Right cardiac atrium (tissue), 5 donors: Measurements from ENCODE around the gene KTN1. TPM values are rescaled to one million over a fixed set of nuclear protein-coding genes. Genes with fewer than 3 reads are reported as not detected.
A peak's percentile ranks its signal among the peaks of the same experiment; 100 is the strongest.

Experiments
- ATAC-seq, 2 donors: fragments of 200-7000 bp; cut with Tn5 transposase; one replicate each; pipeline versions ENCODE4 v1.8.0 to v1.9.1; 2020; ENCODE audit warnings: moderate library complexity in 2 of 2, mild to moderate bottlenecking in 1 of 2
- DNase-seq, 3 donors: peaks; one replicate each; pipeline ENCODE4 v3.0.0-alpha.2; 2020
- H3K27ac ChIP-seq: one replicate; pipeline ENCODE4 v1.5.1; 2013; ENCODE audit warnings: mild to moderate bottlenecking, low read length, control low read depth, moderate library complexity
- H3K27me3 ChIP-seq: one replicate; pipeline ENCODE4 v1.6.1; 2013; ENCODE audit not compliant: control insufficient read depth, insufficient read depth
- H3K4me1 ChIP-seq: one replicate; pipeline ENCODE4 v1.6.1; 2013; ENCODE audit warnings: low read length; ENCODE audit not compliant: control insufficient read depth, insufficient read depth
- H3K4me3 ChIP-seq: one replicate; pipeline ENCODE4 v1.5.1; 2013; ENCODE audit warnings: low read length, control low read depth
- H3K9me3 ChIP-seq: one replicate; pipeline ENCODE4 v1.6.1; 2013; ENCODE audit warnings: low read length; ENCODE audit not compliant: control insufficient read depth
- WGBS: extraction: QIAGEN DNeasy Blood & Tissue Kit; methylation state at CpG from one replicate; pipeline ENCODE4 v1.1.7; 2013; 5-methylcytosine and 5-hydroxymethylcytosine counted together
- intact Hi-C, 4 donors: fragments of 100-400 bp; cut with DNase I; formaldehyde crosslinking; loops; one replicate each; pipeline versions ENCODE4 v1.11.0 to v1.14.0; 2022 to 2023
- polyA plus RNA-seq: library from polyadenylated mRNA; stranded (reverse); fragments of 200-250 nt; gene quantifications from one replicate; pipeline ENCODE4 v1.2.3, GENCODE V29; 2013
- total RNA-seq, 4 donors: library from RNA; stranded (reverse); fragmentation: NEBNext Ultra II Directional; extraction: Animal tissue kit (Norgen Biotek cat#: 25700); gene quantifications; one replicate each; pipeline ENCODE4 v1.2.1, GENCODE V29; 2021
- donor health status: healthy with polysubstance abuse.
- donor health status: DM: no; HTN: yes; CAD: no.
- donor health status: DM: no; HTN: no; CAD: no.
- donor health status: DM: no; HTN: yes; CAD: no; lungs with severe emphysema.
- donor health status: DM: yes; HTN: yes; CAD: no.

Gene KTN1
- total and polyA plus RNA-seq, 5 donors = 146 to 232 (median 208) TPM

DNA sequence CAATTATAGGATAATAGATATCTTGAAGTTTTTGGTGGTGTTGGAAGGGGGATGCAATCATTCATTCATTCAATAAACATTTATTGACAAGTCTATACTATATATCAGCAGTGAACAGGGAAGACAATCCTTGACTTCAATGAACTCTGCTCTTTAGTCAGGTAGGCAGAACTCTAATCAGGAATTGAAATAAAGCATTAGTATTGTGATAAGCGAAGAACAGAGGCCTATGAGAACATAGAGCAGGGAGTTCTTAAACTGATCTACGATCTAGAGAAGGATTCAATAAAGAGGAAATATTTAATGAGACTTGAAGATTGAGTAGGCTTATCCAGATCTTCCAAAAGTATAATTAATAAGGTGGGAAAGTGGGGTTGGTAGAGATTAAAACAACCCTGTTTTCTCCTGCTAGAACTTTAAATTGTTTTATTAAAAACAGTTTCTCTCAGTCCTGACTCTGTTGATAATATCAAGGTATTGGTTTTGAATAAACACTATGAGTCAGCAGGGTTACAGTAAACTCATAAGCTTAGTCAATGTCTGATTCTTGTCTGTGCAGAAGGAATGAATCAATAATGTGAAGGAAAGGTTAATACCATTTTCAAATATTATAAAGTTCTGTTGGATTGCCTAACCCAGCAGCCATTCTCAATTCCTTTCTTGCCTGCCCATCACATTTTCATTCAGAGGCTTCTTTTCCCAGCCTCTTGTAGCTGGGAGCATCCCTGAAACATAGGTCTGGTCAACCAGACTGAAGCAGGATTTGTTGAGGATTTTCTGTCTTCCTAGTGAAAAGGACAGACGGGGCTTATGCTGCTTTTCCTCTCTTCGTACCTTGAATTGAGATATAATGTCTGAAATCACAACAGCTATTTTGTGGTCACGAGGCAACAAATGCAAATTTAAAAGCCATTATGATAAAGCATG lies 38.9 kb upstream of the KTN1 start:
- 92% methylated on average over 5 of the region's 5 CpGs for WGBS
- Histone ChIP-seq H3K27me3 (no peaks in the 10 kb centered on the region), H3K4me1 (no peaks in the 10 kb centered on the region), H3K27ac (no peak overlapping the region), H3K4me3 (no peak overlapping the region), H3K9me3 (no peaks in the 10 kb centered on the region)
- ATAC-seq = no peak
- no peak for DNase-seq
- intact Hi-C loops = no loop called here

DNA sequence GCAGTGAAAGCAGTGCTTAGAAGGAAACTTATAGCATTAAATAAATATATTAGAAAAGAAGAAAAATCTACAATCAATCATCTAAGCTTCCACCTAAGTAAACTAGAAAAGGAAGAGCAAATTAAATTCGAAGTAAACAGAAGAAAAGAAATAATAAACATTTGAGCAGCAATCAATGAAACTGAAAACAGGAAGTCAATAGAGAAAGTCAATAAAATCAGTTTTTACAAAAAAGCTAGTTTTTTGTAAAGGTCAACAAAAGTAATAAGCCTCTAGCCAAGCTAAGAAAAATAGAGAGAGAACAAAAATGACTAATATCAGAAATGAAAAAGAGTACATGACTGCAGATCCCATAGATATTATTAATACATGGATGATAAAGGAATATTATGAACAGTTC lies 34.2 kb upstream of the KTN1 start:
- WGBS = 69% methylated on average over 1 of the region's 1 CpG
- Histone ChIP-seq H3K27ac (no peak overlapping the region), H3K4me1 (no peaks in the 10 kb centered on the region), H3K4me3 (no peak overlapping the region), H3K27me3 (no peaks in the 10 kb centered on the region), H3K9me3 (no peaks in the 10 kb centered on the region)
- no peak for DNase-seq
- ATAC-seq = no peak
- intact Hi-C loops = no loop called here

DNA sequence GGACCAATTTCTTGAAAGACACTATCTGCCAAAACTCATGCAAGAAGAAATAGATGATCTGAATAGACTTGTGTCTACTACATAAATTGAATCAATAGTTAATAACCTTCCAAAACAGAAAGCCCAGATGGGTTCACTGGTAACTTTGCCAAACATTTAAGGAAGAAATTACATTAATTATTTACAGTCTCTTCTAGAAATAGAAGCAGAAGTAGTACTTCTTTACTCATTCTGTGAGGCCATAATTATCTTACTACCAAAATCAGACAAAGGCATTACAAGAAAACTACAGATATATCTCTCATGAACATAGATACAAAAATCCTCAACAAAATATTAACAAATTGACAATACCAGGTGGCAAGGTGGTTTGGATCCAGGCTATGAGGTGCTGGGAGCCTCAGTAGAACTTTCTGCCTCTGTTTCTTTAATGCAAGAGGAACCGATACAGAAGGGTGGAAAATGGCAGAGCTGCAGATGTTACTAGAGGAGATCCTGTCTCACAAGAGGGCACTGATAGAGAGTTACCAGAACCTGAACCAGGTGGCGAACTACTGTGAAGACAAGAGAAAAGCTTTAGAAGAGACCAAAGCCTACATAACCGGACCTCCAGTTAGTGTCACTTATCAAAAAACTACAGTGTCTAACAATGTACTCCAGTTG lies 33.7 kb upstream of the KTN1 start:
- Histone ChIP-seq H3K4me1 (no peaks in the 10 kb centered on the region), H3K9me3 (no peaks in the 10 kb centered on the region), H3K27me3 (no peaks in the 10 kb centered on the region), H3K4me3 (no peak overlapping the region), H3K27ac (no peak overlapping the region)
- no peak for DNase-seq
- no peak for ATAC-seq
- WGBS = 96% methylated on average over 3 of the region's 3 CpGs
- intact Hi-C loops = no loop called here

DNA sequence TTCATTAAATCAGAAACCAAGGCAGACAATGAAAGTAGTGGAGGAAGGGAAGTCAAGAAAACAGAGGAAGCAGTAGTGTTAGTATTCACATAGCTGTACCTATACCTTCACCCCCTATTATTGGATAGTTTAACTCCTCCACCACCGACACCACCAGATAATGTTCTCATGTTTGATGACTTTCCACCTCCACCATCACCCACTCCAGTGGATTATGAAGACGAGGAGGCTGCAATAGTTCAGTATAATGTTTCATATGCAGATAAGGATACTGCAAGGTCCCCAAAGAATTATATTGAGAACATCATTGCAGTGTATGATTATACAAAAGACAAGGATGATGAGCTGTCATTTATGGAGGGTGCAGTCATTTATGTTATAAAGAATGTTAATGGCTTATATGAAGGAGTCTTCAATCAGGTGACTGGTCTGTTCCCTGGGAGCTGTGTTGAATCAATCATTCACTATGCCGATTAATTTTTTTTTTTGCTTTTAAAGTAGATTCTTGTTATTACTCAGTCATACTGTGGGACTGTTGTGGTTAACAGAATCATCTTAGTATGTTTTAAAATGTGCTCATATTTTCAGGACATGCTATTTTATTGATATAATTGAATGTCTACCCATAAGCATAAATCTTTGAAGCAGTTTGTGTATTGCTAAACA lies 32.2 kb upstream of the KTN1 start:
- DNase-seq = no peak
- WGBS = 87% methylated on average over 3 of the region's 3 CpGs
- H3K9me3 ChIP-seq = no peaks in the 10 kb centered on the region
- intact Hi-C loops = no loop called here
- H3K4me1 ChIP-seq = no peaks in the 10 kb centered on the region
- no peak for ATAC-seq
- H3K27ac ChIP-seq = no peak overlapping the region
- no peaks in the 10 kb centered on the region for H3K27me3 ChIP-seq
- no peak overlapping the region for H3K4me3 ChIP-seq

DNA sequence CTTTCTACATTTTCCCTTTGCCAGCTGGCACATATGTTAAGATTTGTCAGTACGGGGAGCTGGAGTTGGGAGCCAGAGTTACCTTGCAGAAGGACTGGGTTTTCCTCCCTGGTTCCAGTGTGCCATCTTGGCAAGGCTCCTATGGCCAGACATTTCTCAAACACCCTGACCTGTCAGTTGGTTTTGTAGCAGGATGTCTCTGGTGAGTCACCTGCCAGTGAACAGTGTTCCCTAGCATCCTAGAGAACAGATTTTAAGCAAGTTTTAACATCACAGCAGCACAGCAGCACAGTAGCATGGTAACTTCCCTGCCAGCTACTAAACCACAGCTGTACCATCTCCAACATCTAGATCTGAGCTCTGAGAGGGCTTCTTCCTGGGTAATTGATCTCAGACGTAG lies 26.2 kb upstream of the KTN1 start:
- Histone ChIP-seq H3K27me3 (no peaks in the 10 kb centered on the region), H3K4me3 (no peak overlapping the region), H3K27ac (no peak overlapping the region), H3K4me1 (no peaks in the 10 kb centered on the region), H3K9me3 (no peaks in the 10 kb centered on the region)
- ATAC-seq (no peak), DNase-seq (no peak)
- WGBS = 86% methylated on average over 2 of the region's 2 CpGs
- intact Hi-C loops = no loop called here

DNA sequence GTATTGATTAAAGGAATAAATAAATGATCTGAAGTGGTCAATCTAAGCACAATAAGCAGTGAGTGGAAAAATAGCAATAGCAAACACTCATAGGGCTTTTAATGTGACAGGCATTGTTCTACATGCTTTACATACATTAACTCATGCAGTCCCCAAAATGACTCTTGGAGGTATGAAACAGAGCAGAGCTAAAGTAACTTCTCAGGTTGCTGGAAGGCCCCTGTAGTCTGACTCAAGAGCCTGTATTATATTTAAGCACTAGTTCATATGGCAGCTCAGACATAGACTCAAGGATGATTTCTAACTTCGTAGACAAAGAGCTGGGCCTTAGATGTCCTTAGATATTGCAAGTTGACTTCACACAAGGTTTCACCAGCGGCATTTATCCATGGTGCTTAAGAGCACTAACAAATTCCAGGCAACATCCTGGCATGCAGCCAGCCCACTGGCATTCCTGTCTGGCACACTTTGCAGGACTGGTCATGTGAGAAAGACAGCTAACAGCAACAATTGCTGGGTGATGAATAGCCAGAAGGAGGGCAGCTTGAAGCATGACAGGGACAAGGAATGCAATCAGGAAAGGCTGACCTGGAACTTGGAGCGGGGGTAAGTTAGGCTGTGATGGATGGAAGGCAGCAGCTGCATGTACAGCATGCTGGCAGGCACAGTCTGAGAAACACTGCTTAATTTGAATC lies 22.9 kb upstream of the KTN1 start:
- no peaks in the 10 kb centered on the region for H3K4me1 ChIP-seq
- peak; percentile 85 to 95 for ATAC-seq
- H3K27me3 ChIP-seq = no peaks in the 10 kb centered on the region
- H3K9me3 ChIP-seq = no peaks in the 10 kb centered on the region
- H3K27ac ChIP-seq = peak overlapping the region; percentile 42
- intact Hi-C loops = no loop called here
- no peak overlapping the region for H3K4me3 ChIP-seq
- DNase-seq = peak; percentile 71 to 91 (median 88)
- WGBS = 43% methylated on average over 3 of the region's 3 CpGs

DNA sequence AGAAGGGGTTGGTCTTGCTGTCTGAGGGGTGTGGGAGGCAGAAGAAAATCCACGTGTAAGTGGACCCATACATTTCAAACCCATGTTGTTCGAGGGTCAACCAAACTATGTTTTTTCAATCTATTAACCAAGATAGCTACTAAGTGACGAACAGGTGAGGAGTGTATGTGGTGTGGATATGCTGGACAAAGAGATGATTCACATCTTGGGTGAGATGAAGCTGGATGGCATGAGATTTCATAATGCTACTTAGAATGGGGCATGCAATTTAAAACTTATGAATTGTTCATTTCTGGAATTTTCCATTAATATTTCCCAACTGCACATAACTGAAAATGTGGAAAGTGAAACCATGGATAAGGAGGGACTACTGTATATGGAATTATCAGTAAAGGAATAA lies 17.9 kb upstream of the KTN1 start:
- intact Hi-C loops = no loop called here
- no peaks in the 10 kb centered on the region for H3K27me3 ChIP-seq
- ATAC-seq (no peak), DNase-seq (no peak)
- H3K4me1 ChIP-seq = no peaks in the 10 kb centered on the region
- no peaks in the 10 kb centered on the region for H3K9me3 ChIP-seq
- H3K27ac ChIP-seq = no peak overlapping the region
- H3K4me3 ChIP-seq = no peak overlapping the region
- 79% methylated on average over 3 of the region's 3 CpGs for WGBS

DNA sequence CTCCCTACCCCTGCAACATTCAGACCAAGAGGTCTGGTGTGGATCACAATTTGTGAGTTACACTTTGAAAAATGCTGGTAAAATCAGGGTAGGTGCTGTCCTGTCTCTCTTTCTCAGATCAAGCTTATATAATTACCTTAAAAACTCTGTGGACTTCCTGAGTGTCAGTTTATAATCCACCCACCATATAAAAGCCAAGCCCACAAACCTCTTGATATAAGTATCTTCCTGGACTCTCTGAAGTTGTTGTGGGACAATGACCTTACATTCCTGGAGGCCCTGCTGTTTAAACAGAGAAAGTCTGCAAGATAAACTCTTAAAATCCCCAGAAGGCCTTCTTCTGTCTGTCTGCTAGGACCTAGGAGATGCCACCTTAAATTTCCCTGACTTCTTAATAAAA lies 11.4 kb upstream of the KTN1 start:
- intact Hi-C loops = no loop called here
- no peaks in the 10 kb centered on the region for H3K9me3 ChIP-seq
- no peak for DNase-seq
- H3K27me3 ChIP-seq = no peaks in the 10 kb centered on the region
- H3K4me3 ChIP-seq = no peak overlapping the region
- H3K4me1 ChIP-seq = no peaks in the 10 kb centered on the region
- ATAC-seq = no peak
- H3K27ac ChIP-seq = no peak overlapping the region

DNA sequence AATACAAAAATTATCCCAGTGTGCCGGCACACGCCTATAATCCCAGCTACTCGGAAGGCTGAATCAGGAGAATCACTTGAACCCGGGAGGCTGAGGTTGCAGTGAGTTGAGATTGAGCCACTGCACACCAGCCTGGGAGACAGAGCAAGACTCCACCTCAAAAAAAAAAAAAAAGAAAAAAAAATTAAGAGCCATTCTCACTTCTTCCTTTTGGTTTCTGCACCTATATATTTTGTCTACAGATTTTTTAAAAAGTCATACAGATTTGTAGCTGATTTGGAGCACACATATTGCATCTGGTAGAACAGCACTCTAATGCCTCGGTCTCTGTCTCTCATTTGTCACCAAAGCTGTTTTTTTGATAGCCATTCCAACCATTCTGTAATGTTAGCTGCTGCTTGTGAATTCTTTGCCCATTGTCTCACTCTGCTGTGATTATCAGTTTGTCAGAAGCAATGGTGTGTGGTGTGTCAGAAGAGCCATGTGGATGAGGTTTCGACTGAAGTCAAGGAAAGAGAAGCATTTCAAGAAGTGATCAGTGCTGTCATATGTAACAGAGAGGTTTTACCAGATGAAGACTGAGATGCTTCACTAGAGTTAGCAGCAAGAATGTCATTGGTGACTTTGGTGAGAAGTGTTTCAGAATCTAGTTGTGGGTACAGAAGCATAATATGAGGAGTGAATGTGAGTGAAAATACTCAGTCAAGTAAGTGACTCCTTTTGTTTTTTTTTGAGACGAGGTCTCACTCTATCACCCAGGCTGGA lies 8.7 kb upstream of the KTN1 start:
- intact Hi-C loops = loop anchor here in 1 of 4 donors (10.0 kb wide), 1 partner anchor 127 kb away; the partner anchor contains the start of gene TBPL2
- Histone ChIP-seq H3K27ac (peak overlapping the region; percentile 37), H3K4me1 (no peaks in the 10 kb centered on the region), H3K9me3 (no peaks in the 10 kb centered on the region), H3K27me3 (no peaks in the 10 kb centered on the region), H3K4me3 (no peak overlapping the region)
- DNase-seq = no peak
- ATAC-seq = no peak
- 81% methylated on average over 7 of the region's 7 CpGs for WGBS

DNA sequence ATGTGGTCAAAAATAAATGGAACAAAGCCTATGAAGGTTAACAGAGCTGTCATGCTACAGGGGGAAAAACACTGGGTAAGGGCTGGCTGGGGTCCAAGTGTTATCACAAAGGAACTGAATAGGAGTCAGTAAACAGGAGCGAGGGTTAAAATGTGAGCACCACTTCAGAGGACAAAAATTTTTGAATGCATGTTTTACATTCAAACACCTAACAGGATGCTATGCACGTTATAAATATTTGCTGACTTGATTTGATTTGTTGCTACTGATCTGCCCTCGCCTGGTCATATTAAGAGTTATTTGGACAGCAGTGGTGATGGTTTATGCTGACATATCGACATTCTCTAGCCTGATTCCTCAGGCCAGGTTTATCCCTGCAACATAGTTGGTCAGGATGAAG lies 7.4 kb upstream of the KTN1 start:
- Histone ChIP-seq H3K4me3 (no peak overlapping the region), H3K9me3 (no peaks in the 10 kb centered on the region), H3K27me3 (no peaks in the 10 kb centered on the region), H3K27ac (no peak overlapping the region), H3K4me1 (no peaks in the 10 kb centered on the region)
- peak; percentile 31 to 54 for ATAC-seq
- intact Hi-C loops = loop anchor here in 1 of 4 donors (10.0 kb wide), 1 partner anchor 128 kb away; the partner anchor contains the start of gene TBPL2
- peak in 2 of 3 donors; percentile 53 to 56 for DNase-seq
- 35% methylated on average over 4 of the region's 4 CpGs for WGBS
